GM13977 (cell line): ENCODE measurements around the gene TSPAN3.
A peak's percentile ranks its signal among the peaks of the same experiment; 100 is the strongest.

Experiments used
- DNase-seq: peaks from one replicate; pipeline ENCODE4 v3.0.0; 2012; ENCODE audit warnings: low spot score
- CTCF ChIP-seq: IDR thresholded peaks from 2 replicates; pipeline ENCODE4 v1.5.1; 2012; ENCODE audit warnings: mild to moderate bottlenecking, control low read depth; ENCODE audit not compliant: insufficient read depth; ENCODE audit errors: extremely low read depth, missing control alignments
- in situ Hi-C: fragments of 300-500 bp; cut with MboI; formaldehyde crosslinking; loops from one replicate; pipeline ENCODE4 v1.12.0; 2022; ENCODE audit warnings: low sequenced_read_pairs, low pct_unique_long_range_greater_than_20kb, mixed read lengths, inconsistent platforms; ENCODE audit not compliant: unreplicated experiment

The TSPAN3 gene

DNA sequence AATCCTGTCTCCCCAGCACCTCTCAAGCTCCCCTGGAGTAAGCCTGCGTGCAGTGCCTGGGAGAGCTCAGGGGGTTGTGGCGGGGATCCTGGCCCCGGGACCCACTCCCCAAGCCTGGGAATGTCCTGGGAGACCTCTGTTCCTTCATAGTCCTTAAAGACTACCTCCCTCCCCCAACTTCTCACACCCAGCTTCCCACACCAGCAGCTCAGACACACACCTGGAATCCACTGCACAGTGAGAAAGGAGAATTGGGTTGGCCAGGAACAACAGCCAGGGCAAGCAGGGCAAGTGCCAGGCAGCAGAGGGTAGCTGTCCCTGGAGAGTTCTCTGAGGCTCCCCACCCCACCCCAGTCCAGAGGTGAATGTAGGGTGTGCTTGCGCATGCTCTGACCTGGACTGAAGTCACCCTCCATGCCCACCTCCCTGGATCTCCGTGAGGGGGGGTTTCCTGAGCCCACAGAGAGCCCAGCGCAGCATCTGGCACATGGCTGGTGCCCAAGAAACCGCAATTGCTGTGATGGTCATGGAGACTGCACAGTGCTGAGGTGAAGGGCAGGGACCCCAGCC, 53.7 kb downstream of the TSPAN3 start:
- in situ Hi-C loops, result no loop called here
- TF ChIP-seq CTCF, result no peak
- no peak for DNase-seq

DNA sequence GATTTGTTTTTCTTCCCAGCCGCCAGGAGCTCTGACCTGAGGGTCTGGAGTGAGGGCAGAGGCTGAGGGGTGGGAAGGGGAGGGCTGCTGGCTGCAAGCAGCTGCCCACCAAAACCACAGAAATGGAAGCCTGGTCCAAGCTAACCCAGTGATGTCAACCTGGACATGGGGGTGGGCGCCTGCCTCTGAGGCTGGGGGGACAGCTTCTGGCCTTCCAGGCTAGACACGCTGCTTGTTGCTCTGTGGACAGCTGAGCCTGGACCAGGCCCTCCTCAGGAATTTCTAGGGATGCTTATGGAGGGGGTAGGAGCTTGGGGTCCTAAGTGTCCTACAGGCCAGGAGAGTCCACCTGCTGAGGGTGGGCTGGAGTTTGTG, 54.6 kb downstream of the TSPAN3 start:
- no peak for TF ChIP-seq CTCF
- in situ Hi-C loops, result no loop called here
- no peak for DNase-seq

GRCh38 chr15:77015646-77016320, 55.1 kb downstream of the TSPAN3 start:
- TF ChIP-seq CTCF, result no peak
- in situ Hi-C loops, result no loop called here
- DNase-seq, result no peak

GRCh38 chr15:77014132-77015081, 56.5 kb downstream of the TSPAN3 start:
- no peak for TF ChIP-seq CTCF
- in situ Hi-C loops, result no loop called here
- peak; percentile 70 for DNase-seq

DNA sequence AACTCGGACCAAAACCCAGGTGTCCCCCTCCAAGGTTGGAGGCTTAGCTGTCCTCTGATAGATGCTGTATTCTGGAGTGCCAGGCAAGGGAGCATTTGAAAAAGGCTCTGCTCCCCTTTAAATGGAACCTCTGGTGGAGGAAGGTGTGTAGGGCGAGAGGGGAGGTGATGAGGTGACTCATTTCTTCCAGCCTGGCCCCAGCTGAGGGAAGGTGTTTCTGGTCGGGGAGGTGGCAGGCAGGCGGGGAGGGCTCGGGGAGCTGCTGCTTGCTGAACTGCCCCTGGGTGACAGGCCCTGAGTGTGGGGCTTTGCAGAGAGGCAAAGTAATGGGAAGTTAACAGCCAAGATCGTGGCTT, 57.2 kb downstream of the TSPAN3 start:
- DNase-seq, result peak; percentile 85
- in situ Hi-C loops, result no loop called here
- TF ChIP-seq CTCF, result no peak

GRCh38 chr15:77012868-77013267, 58.0 kb downstream of the TSPAN3 start:
- no peak for DNase-seq
- in situ Hi-C loops, result no loop called here

More at GRCh38 chr15:77012868-77013267, 58.0 kb downstream of the TSPAN3 start:
- no peak for TF ChIP-seq CTCF
